Fibroblast of upper back skin (primary cell): Measurements from ENCODE around the gene NCAPD3.

Experiments used
- DNase-seq: peaks from one replicate; pipeline ENCODE4 v3.0.0-alpha.2; 2013

Gene NCAPD3

DNA sequence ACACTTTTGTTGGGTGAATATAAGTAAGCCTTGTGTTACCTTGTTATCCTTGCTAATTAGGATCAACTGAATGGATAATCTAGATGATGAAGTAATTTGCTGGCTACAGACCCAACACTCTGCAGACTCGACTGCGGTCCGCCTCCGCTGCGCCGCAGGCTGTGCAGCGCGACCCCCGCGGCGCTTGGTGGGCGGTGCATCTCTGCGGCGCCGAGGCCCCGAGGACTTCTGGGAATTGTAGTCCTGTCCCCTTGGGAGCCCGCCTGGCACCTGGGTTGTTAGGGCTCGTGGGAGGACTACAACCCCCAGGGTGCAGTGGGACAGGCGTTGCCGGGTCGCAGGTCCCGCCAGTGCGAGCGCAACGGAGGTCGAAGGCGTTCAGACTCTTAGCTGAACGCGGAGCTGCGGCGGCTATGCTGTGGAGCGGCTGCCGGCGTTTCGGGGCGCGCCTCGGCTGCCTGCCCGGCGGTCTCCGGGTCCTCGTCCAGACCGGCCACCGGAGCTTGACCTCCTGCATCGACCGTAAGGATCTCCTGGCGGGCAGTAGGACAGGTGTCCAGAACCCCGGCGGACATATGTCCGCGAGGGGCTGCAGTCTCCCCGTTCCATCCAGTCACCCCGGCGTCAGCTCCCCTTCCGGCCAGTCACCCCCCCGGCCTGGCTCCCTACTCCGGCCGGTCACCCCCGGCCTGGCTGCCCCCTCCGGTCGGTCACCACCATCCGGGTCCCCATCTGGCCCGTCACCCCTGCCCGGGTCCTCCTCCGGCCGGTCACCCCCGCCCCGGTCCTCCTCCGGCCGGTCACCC, 29.6 kb upstream of the NCAPD3 start, which contains the start of the genes ACAD8 and THYN1:
Gene ACAD8, plus strand, starts transcription at position 381 of the 806 bp plus-strand sequence. Its CDS starts 33 bp downstream, at position 414.
Gene THYN1, minus strand, starts transcription at position 165 of the 806 bp plus-strand sequence. CDS start 470 bp downstream, outside the sequence.
- DNase-seq, result peak; percentile 97

DNA sequence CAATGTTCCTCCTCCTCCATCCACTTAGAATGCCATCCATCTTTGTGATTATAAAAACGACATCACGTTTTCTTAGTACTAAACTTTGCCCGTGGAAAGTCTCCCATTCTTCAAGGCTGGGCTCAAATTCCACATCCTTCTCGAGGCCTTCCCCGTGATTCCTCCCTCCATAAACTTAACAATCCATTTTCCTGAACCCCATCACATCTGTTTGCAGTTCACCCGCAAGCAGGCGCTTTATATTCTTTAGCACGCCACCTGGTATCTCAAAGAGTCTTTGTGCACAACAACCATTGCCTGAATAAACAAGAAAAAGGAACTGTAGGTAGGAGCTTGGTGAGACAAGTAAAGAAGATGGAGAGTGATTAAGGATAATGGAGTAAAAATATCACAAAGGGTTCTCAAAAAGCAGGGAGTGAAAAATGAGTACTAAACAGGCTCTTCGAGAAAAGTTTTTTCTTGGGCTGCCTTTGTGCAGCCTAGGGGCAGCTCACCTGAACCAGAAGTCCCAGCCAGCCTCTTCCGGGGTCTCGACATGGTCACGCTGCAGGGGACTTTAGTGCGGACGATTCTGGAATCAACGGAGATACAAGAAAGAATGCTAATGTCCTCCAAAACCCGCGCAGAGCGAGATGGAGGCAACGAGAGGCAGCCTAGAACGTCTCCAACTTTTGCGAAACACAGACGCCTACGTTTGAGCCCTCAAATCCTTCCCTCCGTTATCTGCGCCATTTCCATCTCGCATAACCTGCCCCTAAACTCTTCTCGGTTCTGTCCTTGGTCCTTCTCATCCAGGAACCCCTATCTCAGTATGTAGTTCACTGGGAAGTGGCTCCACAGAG, 28.8 kb upstream of the NCAPD3 start:
- no peak for DNase-seq

DNA sequence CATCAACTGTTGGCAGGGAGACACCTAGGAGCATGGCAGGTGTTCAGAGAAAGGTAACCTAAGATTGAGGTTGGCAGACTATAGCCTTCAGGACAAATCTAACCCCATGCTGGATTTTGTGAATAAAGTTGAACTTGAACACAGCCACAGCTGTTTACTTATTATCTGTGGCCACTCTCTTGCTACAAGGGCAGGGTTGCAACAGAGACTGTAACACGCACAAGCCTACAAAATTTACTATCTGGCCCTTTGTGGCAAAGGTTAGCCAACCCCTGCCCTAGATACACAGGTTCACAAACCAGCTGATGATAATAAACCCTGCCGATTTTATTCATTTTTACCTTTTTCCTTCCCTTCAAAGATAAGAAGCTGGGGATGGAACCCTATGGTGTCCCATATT, 26.9 kb upstream of the NCAPD3 start:
- no peak for DNase-seq

DNA sequence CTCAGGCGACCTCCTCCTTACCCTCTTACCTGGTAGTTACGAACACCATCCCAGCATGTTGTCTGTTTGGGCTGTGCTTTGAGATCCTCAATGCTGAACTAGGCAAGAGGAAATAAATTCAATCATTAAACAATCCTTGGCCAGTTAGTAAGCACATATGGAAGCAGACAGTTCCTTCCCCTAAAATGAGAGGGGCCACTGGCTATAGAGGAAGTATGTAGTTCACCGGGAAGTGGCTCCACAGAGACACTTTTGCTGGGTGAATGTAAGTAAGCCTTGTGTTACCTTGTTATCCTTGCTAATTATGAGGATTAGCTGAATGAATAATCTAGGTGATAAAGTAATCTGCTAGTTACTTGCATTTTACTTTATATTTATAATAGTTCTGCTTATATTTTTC, 26.5 kb upstream of the NCAPD3 start:
- no peak for DNase-seq

DNA sequence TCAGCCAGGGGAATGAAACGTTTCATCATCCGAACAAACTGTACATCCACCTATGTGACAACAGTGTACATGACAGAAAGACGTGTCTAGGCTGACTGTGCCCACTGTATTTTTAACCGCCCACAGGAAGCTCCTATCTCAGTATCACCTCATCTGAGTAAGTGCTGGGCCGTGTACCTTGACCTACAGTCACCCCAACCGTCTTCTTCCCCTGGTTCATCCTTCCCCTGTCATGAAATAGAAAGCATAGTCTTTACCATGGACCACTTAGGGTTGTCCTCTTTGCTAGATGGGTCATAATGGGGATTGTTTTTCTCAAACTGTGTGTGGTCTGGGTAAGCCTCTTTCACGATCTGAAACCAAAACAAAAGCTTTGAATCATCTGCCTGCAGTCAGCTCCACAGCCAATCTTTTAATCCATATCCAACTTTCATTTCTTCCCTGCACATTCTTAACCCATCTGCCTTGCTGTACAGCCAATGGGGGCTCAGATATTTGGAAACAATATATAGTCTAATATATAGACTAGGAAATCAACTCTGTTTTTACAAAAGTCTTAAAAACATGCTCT, 25.2 kb upstream of the NCAPD3 start:
- DNase-seq, result no peak

DNA sequence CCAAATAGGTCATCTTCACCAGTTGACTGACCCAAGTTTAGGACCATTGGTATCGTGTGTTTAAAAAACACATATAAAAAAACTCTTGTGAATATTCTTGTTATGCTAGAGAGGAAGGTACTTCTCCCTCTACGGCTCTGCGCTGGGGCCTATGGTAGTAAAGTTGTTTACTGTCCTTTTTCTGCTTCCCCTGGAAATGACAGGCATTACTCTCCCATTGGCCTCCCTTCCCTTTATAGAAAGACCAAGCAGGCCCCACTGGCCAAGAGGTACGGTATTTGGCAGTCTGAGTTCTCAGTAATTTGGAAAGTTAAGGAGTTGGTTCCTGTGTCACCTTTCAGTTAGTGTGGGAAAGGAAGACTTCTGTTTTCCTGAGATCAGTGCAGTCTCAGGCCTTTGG, 22.9 kb upstream of the NCAPD3 start:
- no peak for DNase-seq

DNA sequence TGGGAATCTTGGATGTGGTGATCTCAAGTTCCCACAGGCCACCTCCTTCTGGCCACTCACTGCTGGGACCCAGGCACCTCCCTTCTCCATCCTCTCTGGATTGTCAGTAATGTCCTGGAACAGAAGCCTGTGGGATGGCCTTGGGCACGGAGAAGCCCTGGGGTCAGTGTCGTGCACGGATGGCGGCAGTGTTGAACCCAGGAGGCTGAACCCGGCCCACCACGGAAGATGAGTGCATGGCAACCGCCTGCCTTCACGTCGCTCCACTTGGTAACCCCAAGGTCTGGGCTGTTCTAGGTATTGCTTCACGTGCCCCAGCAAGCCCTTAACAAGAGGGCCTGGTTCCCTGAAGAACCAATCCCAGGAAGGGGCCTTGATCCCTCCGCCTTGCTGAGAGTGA, 22.3 kb upstream of the NCAPD3 start:
- no peak for DNase-seq

DNA sequence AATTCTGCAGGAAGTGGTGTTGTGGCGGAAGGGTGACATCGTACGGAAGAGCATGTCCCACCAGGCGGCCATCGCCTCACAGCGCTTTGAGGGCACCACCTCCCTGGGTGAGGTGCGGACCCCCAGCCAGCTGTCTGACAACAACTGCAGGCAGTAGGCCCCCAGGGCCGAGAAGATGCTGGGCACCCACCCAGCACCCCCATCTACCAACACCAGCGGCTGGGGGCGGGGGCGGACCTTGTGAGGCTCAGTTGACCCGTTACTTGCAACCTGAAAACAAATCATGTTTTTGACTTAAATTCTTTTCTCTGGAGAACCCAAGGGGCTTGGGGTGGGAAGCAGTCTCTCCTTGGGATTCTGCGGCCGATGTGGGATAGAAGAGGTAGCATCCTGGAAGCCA, 21.7 kb upstream of the NCAPD3 start:
- DNase-seq, result no peak

DNA sequence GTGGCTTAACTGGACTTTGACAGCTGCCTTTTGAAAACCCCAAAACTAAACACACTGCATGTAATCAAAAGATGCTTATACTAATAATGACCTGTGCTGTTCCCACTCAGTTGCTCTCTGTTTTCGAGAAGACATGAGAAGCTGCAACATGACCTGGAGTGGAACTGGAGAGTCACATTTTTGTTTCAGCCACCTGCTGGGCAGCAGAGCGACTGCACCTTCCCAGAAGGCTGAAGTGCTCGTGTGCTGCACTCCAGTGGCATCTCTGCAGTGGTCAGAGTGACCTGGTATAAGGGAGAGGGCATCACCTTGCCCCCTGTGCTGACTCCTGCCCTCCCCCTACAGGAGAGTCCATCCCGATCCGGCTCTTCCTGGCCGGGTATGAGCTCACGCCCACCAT, 20.8 kb upstream of the NCAPD3 start:
- no peak for DNase-seq

DNA sequence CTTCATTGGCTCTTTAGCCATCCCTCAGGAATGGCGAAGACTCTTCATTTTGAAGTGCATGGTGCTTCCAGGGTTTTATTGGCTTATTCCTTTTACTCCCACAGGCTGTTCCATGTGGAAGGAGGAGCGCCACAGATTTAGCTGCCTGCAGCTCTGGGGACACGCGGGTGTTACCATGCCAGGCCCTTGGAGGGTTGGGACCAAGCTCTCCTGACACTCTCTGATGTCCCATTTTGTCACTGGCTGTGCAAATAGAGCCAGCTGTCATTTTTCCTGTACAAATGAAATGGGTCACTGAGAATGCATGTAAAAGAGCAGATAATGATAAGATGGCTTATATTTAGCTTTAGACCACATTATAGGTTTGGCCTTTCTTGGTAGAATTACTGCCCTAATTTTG, 20.1 kb upstream of the NCAPD3 start:
- DNase-seq, result no peak

DNA sequence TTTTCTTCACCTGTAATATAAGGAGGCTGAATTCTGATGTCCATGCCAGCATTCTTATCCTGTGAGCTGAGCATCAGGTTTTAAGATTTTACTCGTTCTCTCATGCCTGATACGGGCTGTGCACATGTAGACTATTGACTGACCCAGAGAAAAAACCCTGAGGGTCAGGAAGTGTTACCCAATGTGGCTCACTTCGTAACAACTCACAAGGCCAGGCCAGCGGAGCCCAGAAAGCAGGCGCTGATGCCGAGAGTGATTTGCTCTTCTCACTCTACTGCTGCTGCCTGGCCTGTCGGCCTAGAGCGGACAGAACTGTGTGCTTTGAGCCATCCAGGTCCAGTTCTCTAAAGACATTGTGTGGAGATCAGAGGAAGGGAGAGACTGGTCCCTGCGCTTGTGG, 18.6 kb upstream of the NCAPD3 start:
- DNase-seq, result no peak

DNA sequence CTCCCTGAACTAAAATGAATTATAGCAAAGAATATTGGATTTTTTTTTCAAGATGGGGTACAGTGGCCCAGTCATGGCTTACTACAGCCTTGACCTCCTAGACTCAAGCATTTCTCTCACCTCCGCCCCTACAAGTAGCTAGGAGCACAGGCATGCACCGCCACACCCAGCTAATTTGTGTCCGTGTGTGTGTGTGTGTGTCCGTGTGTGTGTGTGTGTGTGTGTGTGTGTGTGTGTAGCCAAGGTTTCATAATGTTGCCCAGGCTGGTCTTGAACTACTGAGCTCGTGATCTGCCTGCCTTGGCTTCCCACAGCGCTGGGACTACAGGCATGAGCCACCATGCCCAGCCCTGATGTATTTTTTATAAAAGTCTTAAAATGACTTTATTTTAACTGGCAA, 16.8 kb upstream of the NCAPD3 start:
- no peak for DNase-seq

DNA sequence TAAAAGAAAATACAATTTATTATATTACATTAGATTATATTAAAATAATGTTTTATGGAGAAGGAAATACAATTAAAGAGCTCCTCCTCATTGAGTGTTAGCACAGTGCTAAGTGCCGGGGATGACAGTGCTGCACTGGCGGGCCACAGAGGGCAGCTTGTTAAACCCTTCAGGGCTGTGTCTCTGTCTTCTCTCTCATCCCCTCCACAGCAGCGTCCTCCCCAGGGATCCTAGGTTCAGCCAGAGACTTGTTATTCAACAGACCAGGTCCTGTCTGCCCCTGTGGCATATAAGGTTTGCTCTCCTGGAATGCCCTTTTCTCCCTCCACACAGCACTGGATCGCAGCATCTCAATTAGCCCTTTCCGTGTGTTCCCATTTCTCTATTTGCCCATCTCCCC, 15.2 kb upstream of the NCAPD3 start:
- DNase-seq, result no peak

DNA sequence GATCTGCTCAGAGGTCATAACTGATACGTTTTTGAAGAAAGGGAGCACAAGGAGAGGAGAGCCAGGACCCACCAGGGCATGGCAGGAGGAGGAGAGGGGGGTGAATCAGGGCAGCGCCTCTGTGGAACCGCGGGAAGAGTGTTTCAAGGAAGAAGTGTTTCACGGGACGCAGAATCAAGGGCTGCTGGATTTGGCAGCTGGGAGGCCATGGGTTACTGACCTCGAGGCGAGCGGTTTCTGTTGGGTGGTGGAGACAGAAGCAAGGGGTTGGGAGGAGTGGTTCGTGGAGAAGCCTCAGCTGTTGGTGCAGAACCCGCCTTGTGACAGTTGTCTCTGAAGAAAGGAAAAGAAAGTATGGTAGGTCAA, 13.8 kb upstream of the NCAPD3 start:
- DNase-seq, result no peak

DNA sequence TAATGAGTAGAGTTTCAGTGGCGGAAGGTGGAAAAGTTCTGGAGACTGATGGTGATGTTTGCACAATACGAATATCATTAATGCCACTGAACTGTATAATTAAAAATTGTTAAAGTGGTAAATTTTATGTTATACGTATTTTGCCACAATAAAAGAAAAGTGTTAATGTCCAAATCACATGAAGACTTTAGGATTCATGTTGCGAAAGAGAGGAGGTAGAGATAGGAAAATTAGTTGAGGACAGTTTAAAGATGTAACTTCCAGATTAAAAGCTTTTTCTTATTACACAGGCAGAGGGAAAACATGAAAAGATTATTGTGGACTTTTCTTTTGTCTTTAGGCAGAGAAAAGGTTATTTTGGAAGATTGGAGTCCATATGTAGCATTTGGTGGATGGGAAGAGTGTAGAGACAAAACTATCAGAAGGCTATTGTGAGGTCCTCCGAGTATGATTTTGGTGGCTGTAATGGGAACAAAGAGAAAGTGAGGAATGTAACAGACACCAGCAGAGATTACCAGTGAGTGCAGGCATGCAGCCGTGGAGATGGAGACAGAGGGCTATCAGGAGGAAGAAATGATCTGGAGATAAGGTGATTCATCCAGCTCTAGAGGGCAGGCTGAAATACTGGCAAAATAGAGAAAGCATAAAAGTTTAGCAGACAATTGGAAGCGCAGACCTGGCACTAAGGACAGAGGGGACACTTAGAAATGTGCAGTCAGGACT, 13.2 kb upstream of the NCAPD3 start:
- DNase-seq, result no peak

DNA sequence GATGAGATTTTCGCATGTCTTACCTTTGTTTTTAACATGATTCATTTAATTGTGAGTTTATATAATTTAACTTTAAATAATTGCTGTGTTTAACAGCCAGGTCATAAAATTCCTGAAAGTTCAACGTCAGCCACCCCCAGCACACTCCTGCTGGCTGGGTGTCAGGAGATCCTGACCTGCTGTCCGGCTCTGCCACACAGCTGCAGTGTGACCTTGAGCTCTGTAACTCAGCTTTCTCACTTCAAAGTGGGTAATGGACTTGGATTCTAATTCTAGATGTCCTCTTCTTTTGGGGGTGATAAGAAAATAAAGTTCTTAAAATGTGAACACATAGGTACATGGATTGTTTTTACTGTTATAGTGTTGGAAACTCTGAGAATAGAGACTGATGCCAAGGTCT, 11.6 kb upstream of the NCAPD3 start:
- DNase-seq, result no peak

DNA sequence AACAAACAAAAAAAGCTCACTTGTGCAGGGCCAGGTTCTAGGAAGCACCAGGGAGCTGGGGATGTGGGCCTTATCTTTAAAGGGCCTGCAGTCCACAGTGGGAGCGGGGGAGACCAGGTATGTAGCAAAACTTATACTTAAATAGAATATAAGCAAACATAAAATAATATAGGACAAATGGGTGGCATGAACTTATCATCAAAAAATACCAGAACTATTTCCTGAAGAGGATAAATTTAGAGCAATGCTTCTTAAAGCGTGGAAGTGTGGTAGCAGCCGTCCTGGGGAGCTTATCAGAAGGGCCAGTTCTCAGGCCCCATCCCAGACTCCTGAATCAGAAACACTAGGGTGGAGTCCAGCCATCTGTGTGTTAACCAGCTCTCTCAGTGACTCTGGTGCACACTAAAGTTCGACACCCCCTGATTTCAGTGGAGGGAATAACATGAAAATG, 10.0 kb upstream of the NCAPD3 start:
- DNase-seq, result no peak

DNA sequence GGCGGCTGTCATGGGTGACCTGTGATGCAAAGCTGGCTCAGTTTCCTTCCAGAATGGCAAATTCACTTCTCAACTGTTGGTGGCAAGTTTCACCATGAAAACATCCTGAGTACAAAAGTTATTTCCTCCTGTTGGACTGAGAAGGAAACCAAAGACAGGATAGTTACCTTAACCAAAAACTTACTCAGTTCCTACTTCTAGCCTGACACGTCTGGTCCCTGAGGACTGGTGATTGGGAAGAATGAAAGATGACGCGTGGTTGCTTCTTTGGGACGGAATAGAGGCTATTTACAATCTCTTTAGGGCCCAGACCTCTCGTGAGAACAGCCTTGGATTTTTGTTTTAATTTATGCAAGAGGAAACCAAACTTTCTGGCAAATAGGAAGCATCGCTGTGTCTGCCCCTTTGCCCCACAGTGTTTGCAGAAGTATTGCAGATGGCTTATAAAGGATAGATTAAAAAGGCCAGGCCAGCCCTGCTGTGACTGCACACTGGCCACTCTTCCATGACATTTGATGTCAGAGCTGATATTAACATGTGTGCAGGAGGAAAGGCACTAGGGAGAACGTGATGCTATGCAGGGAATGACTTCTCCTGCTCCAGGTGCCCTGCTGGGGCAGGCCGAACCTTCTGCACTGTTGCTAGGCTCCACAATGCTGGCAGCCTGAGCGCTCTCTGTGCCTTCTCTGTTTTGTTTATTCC, 8.3 kb upstream of the NCAPD3 start:
- DNase-seq, result no peak

DNA sequence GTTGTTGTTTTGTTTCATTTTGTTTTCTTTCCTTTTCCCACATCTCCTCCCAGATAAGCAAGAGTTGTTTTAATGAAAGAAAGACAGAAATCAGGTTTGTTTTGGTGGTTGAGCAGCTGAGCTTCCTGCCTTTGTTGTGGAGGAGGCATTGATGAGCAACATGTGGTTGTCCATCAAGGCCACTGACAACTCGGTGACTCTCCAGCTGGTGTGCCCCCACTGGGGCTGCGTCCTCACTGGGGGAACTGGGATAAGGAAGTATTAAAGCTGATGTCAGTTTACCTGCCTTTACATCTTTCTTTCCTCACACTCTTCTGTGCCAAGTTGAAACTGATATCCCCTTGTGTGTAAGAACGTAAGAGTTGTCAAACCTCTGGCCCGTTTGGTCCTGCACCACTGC, 6.6 kb upstream of the NCAPD3 start:
- no peak for DNase-seq

DNA sequence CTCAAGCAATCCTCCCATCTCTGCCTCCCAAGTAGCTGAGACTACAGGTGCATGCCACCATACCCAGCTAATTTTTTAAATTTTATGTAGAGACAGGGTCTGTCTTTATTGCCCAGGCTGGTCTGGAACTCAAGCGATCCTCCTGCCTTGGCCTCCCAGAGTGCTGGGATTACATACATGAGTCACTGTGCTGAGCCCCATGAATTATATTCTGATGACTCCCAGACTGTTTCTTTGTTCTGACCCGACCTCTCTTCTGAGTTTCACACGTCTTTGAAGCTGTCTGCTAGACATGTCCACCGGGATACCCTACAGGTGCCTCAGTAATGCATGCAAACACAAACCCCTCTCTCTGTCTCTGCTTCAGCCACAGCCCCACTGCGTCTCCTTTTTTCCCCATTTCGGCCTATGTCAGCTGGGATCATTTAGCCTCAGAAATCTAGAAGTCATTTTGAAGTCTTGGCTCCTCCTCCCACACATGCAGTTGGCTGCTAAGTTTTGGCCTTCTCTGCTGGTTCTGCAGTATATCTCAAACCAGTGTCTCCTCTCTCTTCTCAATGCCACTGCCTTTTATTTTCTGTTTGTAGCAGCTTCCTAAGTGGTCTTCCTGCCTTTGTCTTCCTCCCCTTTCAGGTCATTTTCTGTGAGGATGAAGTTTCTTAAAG, 5.5 kb upstream of the NCAPD3 start:
- DNase-seq, result peak; percentile 36

DNA sequence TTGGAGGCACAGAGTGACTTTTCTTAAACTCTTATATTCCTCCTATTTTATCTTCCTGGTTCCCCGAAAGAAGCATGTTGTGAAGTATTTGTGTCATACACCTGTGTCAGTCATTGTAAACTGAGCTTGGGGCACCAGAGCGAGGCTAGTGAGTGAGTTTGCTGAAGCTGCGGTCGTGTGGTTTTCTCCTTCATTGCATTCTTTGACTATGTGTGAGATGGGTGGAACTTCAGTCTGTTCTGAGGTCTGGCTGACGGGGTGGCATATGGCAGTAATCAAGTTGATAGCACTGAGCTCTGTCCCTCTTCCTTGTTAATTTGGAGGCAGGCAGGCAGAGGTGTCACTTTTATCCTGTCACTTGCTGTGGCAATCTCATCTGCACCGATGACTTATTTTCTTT, 4.9 kb upstream of the NCAPD3 start:
- peak; percentile 72 for DNase-seq

DNA sequence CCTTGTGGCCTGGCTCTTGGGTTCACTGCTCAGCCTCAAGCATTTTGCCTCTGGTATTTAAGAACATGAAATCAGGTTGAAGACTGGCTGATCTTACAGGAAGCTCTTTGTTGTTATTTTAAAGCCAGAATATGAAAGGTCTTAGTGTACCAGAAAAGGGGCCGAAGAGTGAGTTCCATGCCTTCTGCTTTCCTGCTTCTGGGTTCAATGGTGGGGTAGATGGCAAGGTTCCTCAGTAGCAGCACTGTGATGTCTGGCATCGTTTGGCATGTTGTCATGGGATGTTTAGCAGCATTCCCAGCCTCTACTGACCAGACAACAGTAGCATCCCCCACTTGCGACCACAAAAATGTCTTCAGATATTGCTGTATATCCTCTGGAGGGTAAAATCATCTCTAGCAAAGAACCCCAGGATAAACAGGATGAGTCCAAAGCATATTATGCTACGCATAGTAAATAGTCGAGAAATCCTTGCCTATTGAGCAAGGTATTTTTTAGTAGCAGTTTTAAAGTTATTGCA, 3.1 kb upstream of the NCAPD3 start:
- peak; percentile 34 for DNase-seq
